ENCODE measurements around the gene KLK1.

- TF ChIP-seq JUND (IDR thresholded peaks at IDR 0.05) (no peak), RCOR1 (IDR thresholded peaks at IDR 0.05; ENCODE audit: low read length) (no peak), NFIC (IDR thresholded peaks at IDR 0.05; ENCODE audit: borderline replicate concordance) (no peak), CTCF (IDR thresholded peaks at IDR 0.05) (no peak), POLR2AphosphoS5 (IDR thresholded peaks at IDR 0.05; ENCODE audit: low read depth, low read length) (no peak), REST (IDR thresholded peaks at IDR 0.05; ENCODE audit: low read depth, low read length) (no peak), FOXJ3 (CRISPR knock-in tag; IDR thresholded peaks at IDR 0.05) (no peak), FOSL2 (IDR thresholded peaks at IDR 0.05; ENCODE audit: borderline replicate concordance, low read depth) (no peak)
These were observed 31.0 kb downstream of the KLK1 start for GRCh38 chr19:50792272-50793250.
